ENCODE results near the gene GSC.

DNA sequence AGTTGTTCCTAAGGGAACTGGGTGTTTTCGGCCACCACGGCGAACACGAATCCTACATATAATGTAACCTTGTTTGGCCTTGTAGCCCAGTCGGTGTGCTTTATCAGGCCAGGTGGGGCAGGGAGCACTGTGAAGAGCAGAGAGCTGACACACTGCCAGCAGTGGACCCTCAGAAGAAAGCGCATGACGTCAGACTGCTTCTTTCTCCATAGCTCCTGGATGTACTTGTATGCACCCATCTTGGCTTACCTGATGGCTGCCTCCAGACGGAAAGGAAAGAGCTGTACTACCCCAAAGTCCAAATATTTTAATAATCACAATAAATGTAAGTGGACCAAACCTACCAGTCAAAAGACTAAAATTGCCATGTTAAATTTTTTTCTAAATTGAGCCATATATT, 31.3 kb upstream of the GSC start:
- TF ChIP-seq, protein P1, sequence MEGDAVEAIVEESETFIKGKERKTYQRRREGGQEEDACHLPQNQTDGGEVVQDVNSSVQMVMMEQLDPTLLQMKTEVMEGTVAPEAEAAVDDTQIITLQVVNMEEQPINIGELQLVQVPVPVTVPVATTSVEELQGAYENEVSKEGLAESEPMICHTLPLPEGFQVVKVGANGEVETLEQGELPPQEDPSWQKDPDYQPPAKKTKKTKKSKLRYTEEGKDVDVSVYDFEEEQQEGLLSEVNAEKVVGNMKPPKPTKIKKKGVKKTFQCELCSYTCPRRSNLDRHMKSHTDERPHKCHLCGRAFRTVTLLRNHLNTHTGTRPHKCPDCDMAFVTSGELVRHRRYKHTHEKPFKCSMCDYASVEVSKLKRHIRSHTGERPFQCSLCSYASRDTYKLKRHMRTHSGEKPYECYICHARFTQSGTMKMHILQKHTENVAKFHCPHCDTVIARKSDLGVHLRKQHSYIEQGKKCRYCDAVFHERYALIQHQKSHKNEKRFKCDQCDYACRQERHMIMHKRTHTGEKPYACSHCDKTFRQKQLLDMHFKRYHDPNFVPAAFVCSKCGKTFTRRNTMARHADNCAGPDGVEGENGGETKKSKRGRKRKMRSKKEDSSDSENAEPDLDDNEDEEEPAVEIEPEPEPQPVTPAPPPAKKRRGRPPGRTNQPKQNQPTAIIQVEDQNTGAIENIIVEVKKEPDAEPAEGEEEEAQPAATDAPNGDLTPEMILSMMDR (optimal IDR thresholded peaks at IDR 0.05 in 1 of 3, IDR thresholded peaks at IDR 0.05 in 1 of 3, conservative IDR thresholded peaks at IDR 0.05 in 1 of 3; ENCODE audit: extremely low read depth in 1 of 3, insufficient read depth in 2 of 3, low read length in 3 of 3), result no peak
- no peak for TF ChIP-seq EZH2 (IDR thresholded peaks at IDR 0.05; ENCODE audit: low read length)

Data from keratinocyte (primary cell).